ENCODE results near the gene SLC6A20.

DNA sequence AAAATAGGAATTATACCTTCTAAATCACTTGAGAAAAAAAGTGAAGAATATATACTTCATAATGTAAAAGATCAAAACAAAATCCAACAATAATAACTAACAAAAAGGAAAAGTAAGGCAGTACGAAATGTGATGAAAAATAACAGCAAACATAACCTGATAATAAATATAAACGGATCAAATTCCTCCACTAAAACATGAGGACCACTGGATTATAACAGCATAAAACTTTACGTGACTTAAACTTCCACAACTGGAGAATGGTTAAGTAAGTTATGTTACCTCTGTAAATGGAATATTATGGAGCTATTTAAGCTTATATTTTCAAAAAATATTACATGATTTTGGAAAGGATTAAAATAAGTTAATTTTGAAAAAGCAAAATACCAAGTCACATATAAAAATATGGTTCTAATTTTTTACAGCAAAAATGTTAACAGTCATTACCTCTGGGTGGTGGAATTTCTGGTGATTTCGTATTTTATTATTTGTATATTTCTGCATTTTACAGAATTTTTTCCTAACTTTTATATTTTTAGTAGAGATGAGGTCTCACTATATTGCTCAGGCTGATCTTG lies 7.0 kb downstream of the SLC6A20 start:
- TF ChIP-seq, protein P1, sequence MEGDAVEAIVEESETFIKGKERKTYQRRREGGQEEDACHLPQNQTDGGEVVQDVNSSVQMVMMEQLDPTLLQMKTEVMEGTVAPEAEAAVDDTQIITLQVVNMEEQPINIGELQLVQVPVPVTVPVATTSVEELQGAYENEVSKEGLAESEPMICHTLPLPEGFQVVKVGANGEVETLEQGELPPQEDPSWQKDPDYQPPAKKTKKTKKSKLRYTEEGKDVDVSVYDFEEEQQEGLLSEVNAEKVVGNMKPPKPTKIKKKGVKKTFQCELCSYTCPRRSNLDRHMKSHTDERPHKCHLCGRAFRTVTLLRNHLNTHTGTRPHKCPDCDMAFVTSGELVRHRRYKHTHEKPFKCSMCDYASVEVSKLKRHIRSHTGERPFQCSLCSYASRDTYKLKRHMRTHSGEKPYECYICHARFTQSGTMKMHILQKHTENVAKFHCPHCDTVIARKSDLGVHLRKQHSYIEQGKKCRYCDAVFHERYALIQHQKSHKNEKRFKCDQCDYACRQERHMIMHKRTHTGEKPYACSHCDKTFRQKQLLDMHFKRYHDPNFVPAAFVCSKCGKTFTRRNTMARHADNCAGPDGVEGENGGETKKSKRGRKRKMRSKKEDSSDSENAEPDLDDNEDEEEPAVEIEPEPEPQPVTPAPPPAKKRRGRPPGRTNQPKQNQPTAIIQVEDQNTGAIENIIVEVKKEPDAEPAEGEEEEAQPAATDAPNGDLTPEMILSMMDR (optimal IDR thresholded peaks at IDR 0.05 in 1 of 3, IDR thresholded peaks at IDR 0.05 in 1 of 3, conservative IDR thresholded peaks at IDR 0.05 in 1 of 3; ENCODE audit: extremely low read depth in 1 of 3, insufficient read depth in 2 of 3, low read length in 3 of 3), result no peak
- no peak for TF ChIP-seq EZH2 (IDR thresholded peaks at IDR 0.05; ENCODE audit: low read length)

Measured in keratinocyte (primary cell).